ENCODE data around the gene TSPAN3.

GRCh38 chr15:77107068-77107467 is 36.2 kb upstream of the TSPAN3 start:
- no peak for TF ChIP-seq FOXK2 (IDR thresholded peaks at IDR 0.05)
- TF ChIP-seq CTBP1 (IDR thresholded peaks at IDR 0.05; ENCODE audit: borderline replicate concordance), result no peak
- no peak for TF ChIP-seq L3MBTL2 (conservative IDR thresholded peaks at IDR 0.05)
- TF ChIP-seq BHLHE40 (IDR thresholded peaks at IDR 0.05; ENCODE audit: borderline replicate concordance), result no peak
- no peak for TF ChIP-seq SP1 (IDR thresholded peaks at IDR 0.05)
- TF ChIP-seq NFRKB (IDR thresholded peaks at IDR 0.05), result no peak
- TF ChIP-seq ARNT (IDR thresholded peaks at IDR 0.05), result no peak
